Caco-2 (cell line): Measurements from ENCODE around the gene DRD1. TPM values are rescaled to one million over a fixed set of nuclear protein-coding genes. Genes with fewer than 3 reads are reported as not detected.

ENCODE experiments used
- BruUV-seq: library from RNA; stranded (reverse); fragments of 400-500 nt; replicated peaks from 2 replicates; lab custom pipeline; 2021; lab: Mats Ljungman, UMichigan
- CTCF ChIA-PET: fragments of 300-600 bp; sonication (Branson Sonifier 250); formaldehyde crosslinking; loops from one replicate; lab custom pipeline; 2022; ENCODE audit warnings: antibody characterized with exemption; lab: Charles Lee
- POLR2A ChIA-PET: fragments of 300-600 bp; sonication (Branson Sonifier 250); formaldehyde crosslinking; loops from one replicate; lab custom pipeline; 2022; ENCODE audit warnings: antibody characterized with exemption; lab: Charles Lee
- DNase-seq, 2 experiments: peaks; one replicate each; pipeline versions ENCODE4 v3.0.0 to v3.0.0-alpha.2; 2020 to 2022
- H3K27me3 ChIP-seq: replicated peaks from 2 replicates; pipeline ENCODE4 v1.6.0; 2011; ENCODE audit warnings: low read length; ENCODE audit not compliant: control insufficient read depth, insufficient read depth
- H3K36me3 ChIP-seq: 2 replicates; pipeline ENCODE4 v1.5.1; 2011; ENCODE audit warnings: low read length; ENCODE audit not compliant: control insufficient read depth, insufficient read depth
- H3K4me1 ChIP-seq: fragments of 250-450 bp; sonication (Bioruptor Pico); 2 replicates; pipeline ENCODE4 v1.5.1; 2020; ENCODE audit warnings: mild to moderate bottlenecking
- H3K4me3 ChIP-seq: 2 replicates; pipeline ENCODE4 v1.5.1; 2011; ENCODE audit warnings: low read depth, mild to moderate bottlenecking, control low read depth, low read length
- H3K9me3 ChIP-seq: fragments of 250-450 bp; sonication (Bioruptor Pico); 2 replicates; pipeline ENCODE4 v1.5.1; 2020; ENCODE audit warnings: mild to moderate bottlenecking, moderate library complexity
- H3K27ac Mint-ChIP-seq: one replicate; pipeline ENCODE4 v1.8.0; 2022; ENCODE audit warnings: mixed read lengths; ENCODE audit not compliant: unreplicated experiment
- H3K27me3 Mint-ChIP-seq: one replicate; pipeline ENCODE4 v1.8.0; 2022; ENCODE audit warnings: mixed read lengths; ENCODE audit not compliant: insufficient read depth, unreplicated experiment
- H3K36me3 Mint-ChIP-seq: one replicate; pipeline ENCODE4 v1.8.0; 2022; ENCODE audit warnings: mild to moderate bottlenecking, mixed read lengths; ENCODE audit not compliant: insufficient read depth, unreplicated experiment
- H3K4me1 Mint-ChIP-seq: one replicate; pipeline ENCODE4 v1.8.0; 2022; ENCODE audit warnings: low read depth, mixed read lengths; ENCODE audit not compliant: unreplicated experiment
- H3K4me3 Mint-ChIP-seq: one replicate; pipeline ENCODE4 v1.8.0; 2022; ENCODE audit warnings: mild to moderate bottlenecking, moderate library complexity, mixed read lengths; ENCODE audit not compliant: unreplicated experiment
- H3K9me3 Mint-ChIP-seq: one replicate; pipeline ENCODE4 v1.8.0; 2022; ENCODE audit warnings: mixed read lengths; ENCODE audit not compliant: unreplicated experiment
- CTCF ChIP-seq, 2 experiments: fragments of 200-600 bp in 1 of 2; IDR thresholded peaks; 1 replicate in 1 of 2; 2 replicates in 1 of 2; pipeline versions ENCODE4 v1.5.1 to v1.8.0; 2011 to 2022; ENCODE audit warnings: antibody characterized with exemption in 1 of 2, control low read depth in 1 of 2, inconsistent platforms in 1 of 2, low read depth in 1 of 2, low read length in 1 of 2, mild to moderate bottlenecking in 1 of 2, moderate library complexity in 1 of 2; ENCODE audit not compliant: insufficient read depth in 1 of 2, severe bottlenecking in 1 of 2, unreplicated experiment in 1 of 2
- intact Hi-C: fragments of 100-400 bp; cut with micrococcal nuclease; formaldehyde crosslinking; loops from one replicate; pipeline ENCODE4 v1.10.0; 2022; ENCODE audit not compliant: unreplicated experiment
- total RNA-seq: library from RNA; stranded (reverse); gene quantifications from 2 replicates; pipeline ENCODE4 v1.2.3, GENCODE V29; 2022

The DRD1 gene
- total RNA-seq, 1 experiment from 2014 or later, result not detected

- CTCF ChIA-PET, result no interaction called here
- BruUV-seq, result no TSS peak
- Mint-ChIP-seq H3K4me1 (no peaks in the 10 kb centered on the region), H3K4me3 (no peak overlapping the region), H3K27me3 (no peaks in the 10 kb centered on the region), H3K27ac (no peak overlapping the region), H3K9me3 (no peaks in the 10 kb centered on the region), H3K36me3 (no peaks in the 10 kb centered on the region)
- no peaks in the 10 kb centered on the region for H3K36me3 ChIP-seq
- H3K4me1 ChIP-seq, result no peaks in the 10 kb centered on the region
- H3K9me3 ChIP-seq, result no peaks in the 10 kb centered on the region
- intact Hi-C loops, result no loop called here
- H3K27me3 ChIP-seq, result no peaks in the 10 kb centered on the region
- H3K4me3 ChIP-seq, result no peak overlapping the region
- no peak for TF ChIP-seq CTCF (IDR thresholded peaks at IDR 0.05; ENCODE audit: insufficient read depth in 1 of 2, low read depth in 1 of 2, low read length in 1 of 2, severe bottlenecking in 1 of 2, unreplicated experiment in 1 of 2)
- POLR2A ChIA-PET, result no interaction called here
- no peak for DNase-seq
These were observed 50.1 kb downstream of the DRD1 start for GRCh38 chr5:175393897-175394296.

GRCh38 chr5:175392236-175392635 lies 51.7 kb downstream of the DRD1 start:
- Histone ChIP-seq H3K9me3 (no peaks in the 10 kb centered on the region), H3K36me3 (no peaks in the 10 kb centered on the region), H3K4me1 (no peaks in the 10 kb centered on the region), H3K27me3 (no peaks in the 10 kb centered on the region), H3K4me3 (no peak overlapping the region)
- TF ChIP-seq CTCF (IDR thresholded peaks at IDR 0.05; ENCODE audit: insufficient read depth in 1 of 2, low read depth in 1 of 2, low read length in 1 of 2, severe bottlenecking in 1 of 2, unreplicated experiment in 1 of 2), result no peak
- no peaks in the 10 kb centered on the region for H3K4me1 Mint-ChIP-seq
- ChIA-PET CTCF (no interaction called here), POLR2A (no interaction called here)
- H3K9me3 Mint-ChIP-seq, result no peaks in the 10 kb centered on the region
- no peaks in the 10 kb centered on the region for H3K27me3 Mint-ChIP-seq
- intact Hi-C loops, result no loop called here
- no peak for DNase-seq
- H3K27ac Mint-ChIP-seq, result no peak overlapping the region
- no TSS peak for BruUV-seq
- no peaks in the 10 kb centered on the region for H3K36me3 Mint-ChIP-seq
- no peak overlapping the region for H3K4me3 Mint-ChIP-seq

GRCh38 chr5:175390352-175391083 lies 53.5 kb downstream of the DRD1 start:
- Mint-ChIP-seq H3K4me1 (no peaks in the 10 kb centered on the region), H3K9me3 (no peaks in the 10 kb centered on the region), H3K27me3 (no peaks in the 10 kb centered on the region), H3K27ac (no peak overlapping the region), H3K36me3 (no peaks in the 10 kb centered on the region), H3K4me3 (no peak overlapping the region)
- H3K4me1 ChIP-seq, result no peaks in the 10 kb centered on the region
- ChIA-PET CTCF (no interaction called here), POLR2A (no interaction called here)
- H3K36me3 ChIP-seq, result no peaks in the 10 kb centered on the region
- intact Hi-C loops, result no loop called here
- TF ChIP-seq CTCF (IDR thresholded peaks at IDR 0.05; ENCODE audit: insufficient read depth in 1 of 2, low read depth in 1 of 2, low read length in 1 of 2, severe bottlenecking in 1 of 2, unreplicated experiment in 1 of 2), result no peak
- no TSS peak for BruUV-seq
- no peak for DNase-seq
- no peak overlapping the region for H3K4me3 ChIP-seq
- H3K9me3 ChIP-seq, result no peaks in the 10 kb centered on the region
- no peaks in the 10 kb centered on the region for H3K27me3 ChIP-seq

Other genes starting within 250 kb of the DRD1 start
- gene SFXN1, start 34.4 kb upstream of the DRD1 start, total RNA-seq, result 102 and 104 TPM in 2 replicates
- not detected in 2 replicates for gene HRH2, start 213.9 kb upstream of the DRD1 start, total RNA-seq